ENCODE results near the gene TMEM248.
A peak's percentile ranks its signal among the peaks of the same experiment; 100 is the strongest.
"Not testable (repeated sequence)": the region's sequence is repeated elsewhere in the genome, so short reads cannot be mapped to it uniquely, and the experiment has no call there.

Gene TMEM248

DNA sequence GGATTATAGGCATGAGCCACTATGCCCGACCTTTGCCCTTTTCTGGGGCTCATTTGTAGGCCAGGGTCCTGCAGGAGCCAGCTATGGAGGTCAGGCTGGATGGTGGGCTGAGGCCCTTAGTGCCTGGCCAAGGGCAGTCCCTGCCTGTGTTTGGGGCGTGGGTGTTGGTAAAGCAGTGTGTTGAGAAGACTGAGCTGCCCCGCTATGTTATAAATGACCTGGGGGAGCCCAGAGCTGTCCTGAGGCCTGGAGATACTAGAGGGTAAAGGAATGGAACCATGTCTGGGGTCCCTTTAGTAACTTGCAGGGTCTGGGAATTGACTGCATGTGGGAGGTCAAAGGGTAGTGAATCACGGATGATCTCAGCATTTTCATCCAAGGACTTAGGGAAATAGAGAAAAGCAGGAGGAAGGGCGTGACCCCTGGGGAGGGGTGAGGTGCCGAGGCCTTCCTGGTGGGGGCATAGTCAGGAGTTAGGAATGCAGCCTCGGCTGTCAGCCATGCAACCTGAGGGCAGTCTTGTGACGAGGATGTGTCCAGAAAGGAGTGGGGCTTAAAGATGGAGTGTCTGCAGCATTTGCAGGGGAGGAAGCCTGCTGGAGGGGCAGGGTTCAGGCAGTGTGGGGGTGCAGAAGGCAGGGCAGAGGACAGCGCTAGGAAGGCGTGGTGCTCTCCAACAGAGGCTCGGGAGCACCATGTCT is 31.5 kb downstream of the TMEM248 start:
- DNase-seq (ENCODE audit: low spot score): peak; percentile 66

DNA sequence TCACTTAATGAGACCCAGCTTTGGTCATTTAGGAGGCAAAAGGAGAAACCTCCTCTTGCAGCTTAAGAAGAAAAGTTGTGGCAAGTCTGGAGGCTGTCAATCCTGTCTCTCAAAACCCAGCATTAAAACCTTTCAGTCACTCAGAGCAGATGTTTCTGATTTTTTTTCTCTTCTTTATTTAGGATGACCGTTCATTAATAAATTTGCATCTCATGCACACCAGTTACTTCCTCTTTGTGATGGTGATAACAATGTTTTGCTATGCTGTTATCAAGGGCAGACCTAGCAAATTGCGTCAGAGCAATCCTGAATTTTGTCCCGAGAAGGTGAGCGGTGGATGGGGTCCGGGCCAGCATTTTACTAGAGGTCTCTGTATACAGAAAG is 32.0 kb downstream of the TMEM248 start:
- no peak for DNase-seq (ENCODE audit: low spot score)

DNA sequence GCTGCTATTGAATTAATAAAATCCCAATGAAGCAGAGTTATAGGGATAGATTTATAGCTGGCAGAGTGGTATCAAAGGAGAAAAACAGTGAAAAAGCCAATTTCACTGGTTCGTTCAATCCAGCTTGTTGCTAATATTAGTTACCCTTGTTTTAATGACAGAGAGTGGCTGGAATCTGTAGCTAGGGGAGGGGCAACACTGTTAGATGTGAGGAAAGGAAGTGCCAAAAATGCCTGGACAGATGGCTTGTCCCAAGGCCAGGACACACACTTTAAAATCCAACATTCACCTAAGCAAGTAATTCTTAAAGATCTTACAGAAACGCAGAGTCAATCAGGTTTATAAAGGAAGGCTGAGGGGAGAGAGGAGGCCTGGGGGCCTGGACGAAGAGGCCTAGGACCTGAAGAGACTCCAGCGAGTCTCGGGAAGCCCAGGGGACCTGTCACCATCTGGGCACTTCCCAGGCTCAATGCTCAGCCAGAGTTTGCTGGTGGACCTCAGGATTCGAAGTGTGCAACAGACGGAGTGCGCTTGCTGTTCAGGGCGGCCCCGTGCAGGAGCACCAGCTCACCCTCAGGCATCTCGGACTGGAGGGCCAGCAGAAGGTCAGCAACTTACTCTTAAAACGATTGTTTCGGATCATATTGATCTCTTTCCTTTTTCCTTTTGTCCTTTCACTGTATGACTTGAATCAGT is 36.7 kb downstream of the TMEM248 start:
- DNase-seq (ENCODE audit: low spot score): peak; percentile 29

DNA sequence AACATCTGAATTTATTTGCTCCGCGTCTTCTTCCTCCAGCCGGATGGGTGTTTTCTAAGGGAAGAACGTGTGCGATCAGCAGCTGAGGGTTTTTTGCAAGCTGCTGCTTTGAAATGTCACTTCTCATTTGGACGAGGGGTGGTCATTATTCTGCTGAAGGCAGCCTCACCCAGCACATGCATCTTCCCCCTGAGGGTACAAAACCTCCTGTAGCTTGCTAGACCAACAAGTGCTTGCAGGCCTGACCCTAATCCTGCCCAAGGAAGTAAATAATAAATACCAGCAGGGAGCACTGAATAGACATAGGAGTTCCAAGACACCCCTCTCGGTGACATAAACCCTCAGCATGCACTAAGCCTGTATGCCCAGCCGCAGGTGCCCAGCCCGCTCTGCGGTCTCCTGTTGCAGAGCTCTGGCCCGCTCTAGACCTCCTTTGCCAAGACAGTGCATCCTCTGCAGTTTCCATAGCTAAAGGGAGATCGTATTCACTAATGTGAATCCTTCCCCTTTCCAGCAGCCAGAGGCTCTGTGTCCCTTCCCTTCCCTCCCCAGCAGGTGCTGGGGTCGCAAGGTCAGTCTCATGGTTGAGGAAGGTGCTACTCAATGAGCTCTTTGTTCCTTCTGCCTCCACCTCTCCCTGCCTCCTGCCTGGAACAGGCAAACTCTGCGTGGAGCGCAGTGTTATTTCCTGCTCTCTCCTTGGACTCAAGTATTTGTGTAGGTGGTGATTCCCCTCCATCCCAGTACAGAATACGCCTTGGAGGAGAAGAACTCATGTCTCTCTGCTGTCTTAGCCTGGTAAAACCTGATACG is 37.7 kb downstream of the TMEM248 start:
- DNase-seq (ENCODE audit: low spot score): no peak

DNA sequence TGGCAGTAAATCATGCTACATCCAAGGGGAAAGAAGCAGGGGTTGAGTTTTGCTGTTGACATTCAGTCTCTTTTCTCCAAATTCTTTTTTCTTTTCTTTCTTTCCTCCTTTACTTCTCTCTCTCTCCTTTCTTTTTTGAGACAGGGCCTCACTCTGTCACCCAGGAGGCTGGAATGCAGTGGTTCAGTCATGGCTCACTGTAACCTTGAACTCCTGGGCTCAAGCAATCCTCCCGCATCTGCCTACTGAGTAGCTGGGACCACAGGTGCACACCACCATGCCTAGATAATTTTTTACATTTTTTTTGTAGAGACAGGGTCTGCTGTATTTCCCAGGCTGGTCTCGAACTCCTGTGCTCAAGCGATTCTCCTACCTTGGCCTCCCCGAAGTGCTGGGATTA is 39.2 kb downstream of the TMEM248 start:
- no peak for DNase-seq (ENCODE audit: low spot score)

DNA sequence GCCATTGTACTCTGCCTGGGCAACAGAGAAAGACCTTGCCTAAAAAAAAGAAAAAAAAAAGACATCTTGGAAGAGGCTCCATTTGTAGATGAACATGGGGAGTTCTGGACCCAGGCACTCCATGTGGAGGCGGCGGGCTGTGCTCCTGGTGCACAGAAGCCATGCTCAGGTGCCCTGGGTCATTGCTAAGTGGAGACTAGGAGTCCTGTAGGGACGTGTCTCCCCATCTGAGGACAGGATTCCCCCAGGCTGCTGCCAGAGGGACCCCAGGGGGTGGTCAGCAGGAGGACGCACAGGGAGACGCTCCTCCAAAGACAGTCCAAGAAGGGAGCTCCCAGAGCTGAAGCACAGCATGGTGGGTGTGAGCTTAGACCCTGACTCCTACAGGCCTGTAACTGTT is 40.1 kb downstream of the TMEM248 start:
- no peak for DNase-seq (ENCODE audit: low spot score)

DNA sequence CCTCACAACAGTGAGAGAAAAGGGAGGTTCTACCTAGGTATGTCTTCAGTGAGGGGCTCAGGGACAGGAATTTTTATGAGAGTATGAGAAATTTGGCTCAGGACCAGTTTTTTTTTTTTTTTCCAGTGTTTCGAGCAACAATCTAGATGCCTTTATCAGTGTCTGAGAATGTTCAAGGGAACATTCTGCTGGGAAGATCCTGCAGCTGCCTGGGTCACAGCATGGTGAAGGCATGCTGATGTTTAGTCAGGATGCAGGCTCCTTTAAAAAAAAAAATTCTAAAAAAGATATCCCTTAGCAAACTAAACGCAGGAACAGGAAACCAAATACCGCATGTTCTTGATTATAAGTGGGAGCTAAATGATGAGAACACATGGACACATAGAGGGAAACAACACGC is 43.4 kb downstream of the TMEM248 start:
- no peak for DNase-seq (ENCODE audit: low spot score)

DNA sequence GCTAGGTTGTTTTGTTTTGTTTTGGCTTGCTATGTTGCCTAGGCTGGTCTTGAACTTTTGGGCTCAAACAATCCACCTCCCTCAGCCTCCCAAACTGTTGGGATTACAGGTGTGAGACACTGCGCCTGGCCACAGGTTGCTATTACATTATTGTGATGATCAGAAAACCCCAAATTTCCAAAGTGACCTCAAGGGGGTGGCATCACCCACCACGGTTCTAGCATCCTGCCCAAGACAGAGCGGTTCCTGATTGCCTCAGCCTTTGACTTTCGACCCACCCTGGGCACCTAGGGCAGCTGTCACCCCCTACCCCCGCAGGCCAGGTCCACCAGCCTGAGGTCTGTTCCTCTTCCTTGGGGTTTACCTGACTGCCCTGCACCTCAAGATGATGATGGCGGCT is 46.0 kb downstream of the TMEM248 start:
- no peak for DNase-seq (ENCODE audit: low spot score)

DNA sequence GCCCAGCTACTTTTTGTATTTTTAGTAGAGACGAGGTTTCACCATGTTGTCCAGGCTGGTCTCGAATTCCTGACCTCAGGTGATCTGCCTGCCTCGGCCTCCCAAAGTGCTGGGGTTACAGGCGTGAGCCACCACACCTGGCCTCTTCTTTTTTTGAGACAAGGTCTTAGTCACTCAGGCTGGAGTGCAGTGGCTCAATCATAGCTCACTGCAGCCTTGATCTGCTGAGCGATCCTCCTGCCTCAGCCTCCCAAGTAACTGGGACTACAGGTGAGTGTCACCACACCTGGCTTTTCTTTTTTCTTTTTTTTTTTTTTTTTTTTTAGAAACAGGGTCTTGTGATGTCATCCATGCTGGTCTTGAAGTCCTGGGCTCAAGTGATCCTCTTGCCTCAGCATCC is 48.0 kb downstream of the TMEM248 start:
- not testable (repeated sequence) for DNase-seq (ENCODE audit: low spot score)

DNA sequence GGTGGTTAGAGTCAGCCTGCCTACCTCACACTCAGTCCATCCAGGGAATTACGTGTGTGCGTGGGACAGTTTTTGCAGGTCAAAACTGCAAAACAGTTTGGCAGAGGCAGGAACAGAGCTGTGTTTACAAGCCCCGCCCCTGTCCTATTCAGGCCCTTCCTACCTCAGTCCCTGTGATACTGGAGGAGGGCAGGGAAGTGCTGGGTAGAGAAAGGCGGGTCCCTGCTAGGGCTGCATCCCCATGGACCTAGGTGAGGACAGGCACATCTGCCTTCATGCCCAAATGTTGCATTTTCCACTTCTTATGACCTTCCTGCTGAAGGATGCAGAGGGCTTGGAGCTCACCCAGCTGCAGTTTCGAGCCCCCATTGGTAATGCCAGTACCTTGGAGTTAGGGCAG is 49.3 kb downstream of the TMEM248 start:
- DNase-seq (ENCODE audit: low spot score): no peak

DNA sequence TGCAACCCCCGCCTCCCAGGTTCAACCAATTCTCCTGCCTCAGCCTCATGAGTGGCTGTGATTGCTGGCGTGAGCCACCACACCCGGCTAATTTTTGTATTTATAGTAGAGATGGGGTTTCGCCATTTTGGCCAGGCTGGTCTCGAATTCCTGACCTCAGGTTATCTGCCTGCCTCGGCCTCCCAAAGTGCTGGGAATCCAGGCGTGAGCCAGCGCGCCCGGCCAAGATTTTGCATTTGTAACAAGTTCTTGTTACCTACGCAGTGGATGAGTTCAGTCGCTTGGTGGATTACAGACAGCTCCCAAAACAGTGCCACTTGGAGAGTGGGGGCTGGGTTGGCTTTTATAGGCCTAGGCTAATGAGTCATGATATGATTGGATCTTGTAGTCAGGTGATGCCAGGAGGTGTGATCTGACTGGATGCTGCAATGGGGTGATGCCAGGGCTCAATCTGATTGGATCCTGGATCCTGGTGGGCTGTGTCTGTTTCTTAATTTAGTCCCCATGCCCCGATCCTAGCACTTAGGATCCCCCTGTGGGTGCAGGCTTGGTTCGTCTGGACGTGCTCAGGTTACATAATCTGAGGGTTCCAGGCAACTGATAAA is 54.1 kb downstream of the TMEM248 start:
- no peak for DNase-seq (ENCODE audit: low spot score)

DNA sequence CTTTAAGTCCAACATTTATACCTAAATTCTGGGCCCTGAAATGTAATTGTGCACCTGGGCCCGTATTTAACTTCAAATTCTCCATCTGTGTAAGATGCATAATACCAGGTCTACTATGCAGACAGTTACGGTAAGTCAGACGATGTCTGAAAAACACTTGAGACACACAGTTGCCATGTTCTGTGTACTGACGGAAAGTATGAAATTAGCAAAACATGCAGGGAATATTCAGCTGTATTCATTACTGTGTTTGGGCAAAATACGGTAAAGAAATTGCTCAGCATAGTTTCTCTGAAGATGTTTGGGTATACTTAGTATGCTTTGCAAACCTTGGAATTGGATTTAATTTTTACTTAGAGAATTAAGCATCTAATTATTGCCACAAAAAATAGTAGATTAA is 57.3 kb downstream of the TMEM248 start:
- not testable (repeated sequence) for DNase-seq (ENCODE audit: low spot score)

DNA sequence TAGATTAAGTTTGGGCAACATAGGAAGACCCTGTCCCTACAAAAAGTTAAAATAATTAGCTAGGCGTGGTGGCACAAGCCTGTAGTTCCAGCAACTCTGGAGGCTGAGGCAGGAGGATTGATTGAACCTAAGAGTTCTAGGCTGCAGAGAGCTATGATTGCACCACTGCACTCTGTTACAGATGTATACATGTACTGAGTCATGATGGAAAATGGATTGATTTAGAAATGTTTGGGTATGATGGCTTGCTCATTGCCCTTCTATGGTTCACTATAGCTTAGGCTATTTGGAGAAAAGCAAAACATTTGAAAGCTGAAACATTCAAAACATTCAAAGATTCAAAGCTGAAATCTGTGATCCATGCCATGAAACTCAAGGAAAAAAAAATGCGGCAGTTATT is 58.0 kb downstream of the TMEM248 start:
- DNase-seq (ENCODE audit: low spot score): not testable (repeated sequence)

DNA sequence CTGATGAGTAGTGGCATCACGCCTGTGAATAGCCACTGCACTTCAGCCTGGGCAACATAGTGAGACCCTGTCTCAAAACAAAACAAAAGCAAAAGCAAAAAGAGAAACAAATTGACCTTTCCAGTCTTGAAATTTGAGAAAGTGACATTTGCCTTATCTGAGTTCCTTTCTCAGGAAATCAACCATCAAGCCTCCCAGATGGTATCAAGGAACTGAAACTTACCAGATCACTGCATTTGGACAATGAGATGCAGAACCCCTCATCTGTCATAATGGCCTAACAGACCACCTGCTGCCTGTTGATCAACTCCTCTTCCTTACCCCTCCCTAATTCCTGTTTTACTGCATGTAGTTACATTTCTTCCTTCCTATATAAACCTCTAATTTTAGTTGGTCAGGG is 59.3 kb downstream of the TMEM248 start:
- not testable (repeated sequence) for DNase-seq (ENCODE audit: low spot score)

DNA sequence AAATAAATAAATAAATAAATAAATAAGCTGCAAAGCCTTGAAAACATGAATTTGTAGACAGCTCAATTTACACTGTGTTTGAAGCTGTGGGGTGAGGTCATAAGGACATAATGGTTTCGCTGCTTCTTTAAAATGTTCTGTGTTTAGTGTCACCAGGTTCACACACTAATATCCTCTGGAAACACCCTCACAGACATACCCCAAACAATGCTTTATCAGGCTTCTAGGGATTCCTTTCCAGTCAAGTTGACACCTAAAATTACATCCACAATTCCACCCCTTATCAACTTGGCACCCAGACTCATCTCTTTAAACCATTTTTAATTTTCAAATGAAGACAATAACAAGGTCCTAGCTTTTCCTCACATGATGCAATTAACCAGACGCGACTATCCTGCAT is 68.5 kb downstream of the TMEM248 start:
- DNase-seq (ENCODE audit: low spot score): not testable (repeated sequence)

DNA sequence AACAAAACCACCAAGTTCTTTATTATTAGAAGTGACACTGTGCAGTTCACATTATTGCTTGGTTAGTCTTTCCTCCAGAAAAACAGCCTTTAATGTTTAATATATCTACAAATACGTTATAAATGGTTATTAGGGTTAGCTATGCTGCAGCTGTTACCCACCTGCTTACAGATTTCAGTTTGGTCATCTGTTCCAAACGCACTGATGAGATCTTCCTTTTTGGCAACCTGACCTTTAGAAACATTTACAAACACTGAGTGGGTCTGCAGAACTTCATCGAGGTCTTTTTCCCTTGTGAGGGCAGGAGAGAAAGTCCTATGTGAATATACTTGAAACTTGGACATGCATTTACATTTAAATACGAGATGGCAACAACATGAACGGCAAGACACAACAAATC is 73.0 kb downstream of the TMEM248 start:
- DNase-seq (ENCODE audit: low spot score): not testable (repeated sequence)

DNA sequence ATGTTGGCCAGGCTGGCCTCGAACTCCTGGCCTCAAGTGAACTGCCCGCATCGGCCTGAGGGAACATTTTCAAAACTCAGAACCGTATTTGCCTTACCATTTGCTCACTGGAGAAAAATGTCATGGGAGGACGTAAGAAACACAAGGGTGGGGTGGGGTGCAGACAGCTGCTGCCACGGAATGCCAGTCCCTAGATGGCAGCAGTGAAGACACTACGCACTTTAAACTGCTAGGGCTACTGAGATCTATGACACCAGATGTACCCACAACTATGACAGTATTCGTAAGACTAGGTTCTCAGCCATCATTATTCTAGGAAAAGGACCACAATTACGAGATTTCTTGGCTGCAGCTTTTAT is 73.6 kb downstream of the TMEM248 start:
- DNase-seq (ENCODE audit: low spot score): not testable (repeated sequence)

DNA sequence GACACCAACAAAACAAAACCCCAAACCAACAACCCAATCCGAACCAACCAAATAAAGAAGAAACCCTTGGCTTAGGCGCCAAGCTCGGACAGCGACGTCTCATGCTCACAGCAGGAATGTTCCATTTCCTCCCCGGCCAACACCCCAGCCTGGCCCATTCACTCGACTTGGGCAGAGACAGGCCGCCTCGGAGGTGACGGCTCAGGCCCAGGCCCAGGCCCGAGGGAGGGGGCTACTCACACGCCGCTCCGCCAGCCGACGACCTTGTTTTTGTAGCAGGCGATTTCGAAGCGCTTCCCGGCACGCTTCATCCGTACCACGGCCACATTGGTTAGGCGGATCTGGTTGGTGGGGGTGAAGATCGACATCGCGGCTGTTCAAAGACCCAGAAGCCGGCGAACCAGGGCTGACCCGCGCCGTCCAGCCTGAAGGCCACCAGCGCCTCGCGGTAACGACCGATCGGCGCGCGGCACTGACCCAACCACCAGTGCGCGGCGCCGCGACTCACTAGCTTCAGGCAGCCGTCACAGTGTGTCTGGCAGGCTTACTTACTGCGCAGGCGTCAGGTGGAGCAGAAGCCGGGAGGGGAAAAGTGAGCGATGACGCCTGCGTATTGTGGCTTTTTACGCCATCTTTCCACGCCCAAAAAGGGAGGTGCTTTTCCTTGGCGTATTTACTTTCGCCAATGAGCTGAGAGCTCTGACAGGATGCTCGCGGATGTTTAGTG is 74.2 kb downstream of the TMEM248 start, which contains the start of gene SBDS:
Gene SBDS, minus strand, starts transcription at position 537 of the 727 bp plus-strand sequence. Its CDS starts 169 bp downstream, at position 368.
- DNase-seq (ENCODE audit: low spot score): peak; percentile 70

DNA sequence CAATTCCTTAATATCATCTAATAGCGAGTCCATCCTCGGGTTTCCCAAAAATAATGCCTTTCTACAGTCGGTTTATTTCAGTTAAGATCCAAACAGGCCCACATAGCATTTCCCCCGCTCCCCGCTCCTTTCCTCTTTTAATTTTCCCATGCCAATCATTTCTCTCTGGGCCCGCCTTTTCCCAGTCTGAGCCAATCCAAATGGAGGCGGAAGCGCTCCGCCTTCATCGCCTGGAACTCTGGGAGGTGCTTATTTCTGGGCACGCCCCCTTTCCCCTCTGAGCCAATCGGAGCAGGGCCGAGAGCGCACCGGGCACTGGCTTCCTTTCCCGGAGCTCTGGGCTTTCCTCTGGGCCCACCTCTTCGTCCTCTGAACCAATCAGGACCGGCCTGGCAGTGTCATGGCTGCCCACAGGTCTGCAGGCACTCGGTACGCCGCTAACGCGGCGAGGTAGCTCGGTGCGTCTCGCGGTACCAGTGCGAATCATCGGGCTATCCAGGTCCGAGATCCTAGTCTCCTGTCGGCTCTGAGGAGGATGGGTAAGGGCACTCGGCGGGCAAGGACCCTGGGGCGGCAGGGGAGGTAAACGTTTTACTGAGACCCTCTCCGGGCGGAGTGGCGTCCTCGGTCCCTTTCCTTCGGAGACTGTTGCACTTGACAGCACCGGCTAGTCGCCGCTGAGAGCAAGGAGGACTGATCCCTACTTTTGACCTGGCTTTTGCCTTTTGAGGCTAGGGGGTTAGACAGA is 75.6 kb downstream of the TMEM248 start, which contains the start of gene TYW1:
Gene TYW1, plus strand, starts transcription at position 390 of the 748 bp plus-strand sequence. Its CDS starts 146 bp downstream, at position 536.
- peak; percentile 75 for DNase-seq (ENCODE audit: low spot score)

DNA sequence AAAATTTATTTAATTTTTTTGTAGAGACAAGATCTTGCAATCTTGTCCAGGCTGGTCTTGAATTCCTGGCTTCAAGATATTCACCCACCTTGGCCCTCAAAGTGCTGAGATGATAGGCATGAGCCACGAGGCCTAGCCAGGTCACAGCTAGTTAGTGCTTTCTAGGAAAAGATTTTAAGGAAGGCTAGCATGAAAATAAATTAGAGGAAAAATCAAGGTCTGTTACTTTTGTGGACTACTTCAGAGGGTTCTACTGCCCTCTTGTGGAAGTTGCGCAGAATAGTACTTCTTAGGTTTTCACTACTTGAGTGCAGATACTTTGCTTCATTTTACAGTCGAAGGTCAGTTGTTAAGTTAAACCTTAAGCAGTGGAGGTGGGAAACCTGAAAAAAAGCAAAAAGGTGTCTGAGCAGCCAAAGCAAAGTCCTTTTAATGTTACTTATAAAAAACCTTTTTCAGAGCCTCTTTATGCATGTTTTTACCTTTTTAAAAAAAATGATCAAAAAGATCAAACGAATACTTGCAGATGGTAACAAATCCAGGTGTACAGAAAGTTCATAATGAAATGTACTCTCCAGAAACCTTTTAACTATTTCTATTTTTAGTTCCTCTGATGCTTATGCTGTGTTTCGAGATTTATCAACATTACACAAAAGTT is 79.7 kb downstream of the TMEM248 start:
- not testable (repeated sequence) for DNase-seq (ENCODE audit: low spot score)
